Chondrocyte (in vitro differentiated cells): ENCODE results near the gene BUB1B. TPM values are rescaled to one million over a fixed set of nuclear protein-coding genes. Genes with fewer than 3 reads are reported as not detected.

Source experiments
- DNase-seq: peaks from one replicate; pipeline ENCODE4 v3.0.0; 2021; ENCODE audit warnings: mixed read lengths, low spot score
- H3K27ac Mint-ChIP-seq: one replicate; pipeline ENCODE4 v1.8.0; 2021; ENCODE audit warnings: mild to moderate bottlenecking, moderate library complexity, mixed read lengths; ENCODE audit not compliant: unreplicated experiment
- H3K27me3 Mint-ChIP-seq: 2 replicates; pipeline ENCODE4 v1.8.0; 2021; ENCODE audit warnings: low read depth, mixed read lengths
- H3K36me3 Mint-ChIP-seq: 2 replicates; pipeline ENCODE4 v1.8.0; 2021; ENCODE audit warnings: low read depth, mixed read lengths
- H3K4me1 Mint-ChIP-seq: 2 replicates; pipeline ENCODE4 v1.8.0; 2021; ENCODE audit warnings: low read depth, mild to moderate bottlenecking, mixed read lengths
- H3K4me3 Mint-ChIP-seq: one replicate; pipeline ENCODE4 v1.8.0; 2021; ENCODE audit warnings: mild to moderate bottlenecking, moderate library complexity, mixed read lengths; ENCODE audit not compliant: unreplicated experiment
- H3K9me3 Mint-ChIP-seq: 2 replicates; pipeline ENCODE4 v1.8.0; 2021; ENCODE audit warnings: low read depth, mixed read lengths
- CTCF ChIP-seq: fragments of 200-600 bp; sonication (generic); IDR thresholded peaks from 2 replicates; pipeline ENCODE4 v1.5.0; 2021; ENCODE audit warnings: antibody characterized with exemption, mild to moderate bottlenecking, moderate library complexity
- total RNA-seq: library from RNA; stranded (reverse); gene quantifications from 3 replicates; pipeline ENCODE4 v1.2.1, GENCODE V29; 2021

The BUB1B gene
- total RNA-seq, 1 donor from 2014 or later: 6.7 TPM

DNA sequence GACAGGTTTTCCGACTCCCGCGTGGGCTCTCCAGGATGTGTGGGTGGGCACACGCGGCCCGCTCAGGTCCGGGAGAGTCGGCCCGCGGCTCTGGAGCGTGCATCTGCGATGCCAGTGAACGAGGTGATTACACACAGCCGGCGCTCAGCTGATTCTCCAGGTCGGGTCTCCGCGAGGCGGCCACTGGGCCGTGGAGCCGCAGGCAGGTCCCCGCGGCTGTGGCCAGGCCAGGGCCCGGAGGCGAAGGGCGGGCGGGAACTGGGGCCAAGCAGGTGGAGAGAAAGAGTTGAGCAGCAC lies 91.2 kb downstream of the BUB1B start:
- peak; percentile 82 for DNase-seq
- Mint-ChIP-seq H3K4me1 (peaks cover 6% of the 10 kb centered on the region), H3K36me3 (no peaks in the 10 kb centered on the region), H3K27ac (no peak overlapping the region), H3K27me3 (peaks cover 7% of the 10 kb centered on the region), H3K4me3 (no peak overlapping the region), H3K9me3 (no peaks in the 10 kb centered on the region)
- TF ChIP-seq CTCF: no peak

DNA sequence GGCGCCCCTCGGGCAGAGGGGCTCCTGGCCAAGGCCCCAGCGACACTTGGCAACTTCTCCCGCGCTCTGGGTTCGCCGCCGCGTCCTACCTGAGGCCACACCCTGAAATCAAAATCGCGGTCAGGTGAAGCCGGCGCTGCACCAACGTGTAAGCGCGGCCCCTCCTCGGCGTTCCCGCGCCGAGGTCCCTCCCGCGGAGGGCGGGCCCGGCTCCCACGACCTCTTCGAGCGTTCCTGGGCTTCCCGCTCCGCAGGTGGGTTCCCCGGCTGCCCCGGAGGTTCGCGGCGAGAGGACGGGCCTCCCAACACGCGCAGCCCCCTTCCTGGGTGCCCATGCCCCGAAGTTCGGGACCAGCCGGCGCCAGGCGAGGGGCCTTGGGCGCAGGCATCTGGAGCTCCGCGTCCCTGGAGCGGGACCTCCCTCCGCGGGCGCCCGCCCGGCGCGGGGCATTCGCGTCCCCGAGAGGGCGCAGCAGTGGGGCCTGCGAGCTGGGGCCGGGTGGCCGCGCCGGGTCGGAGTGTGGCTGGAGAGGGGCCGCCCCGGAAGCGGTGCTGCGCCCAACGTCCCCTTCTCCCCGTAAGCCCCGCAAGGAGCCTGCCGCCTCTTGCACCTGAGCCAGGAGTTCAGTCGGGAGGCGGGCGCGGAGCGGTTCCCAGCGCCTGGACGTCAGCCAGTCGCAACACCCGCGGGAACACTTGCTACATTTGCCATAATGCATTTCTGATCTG lies 91.7 kb downstream of the BUB1B start:
- Mint-ChIP-seq H3K4me3 (peak overlapping the region; percentile 70), H3K4me1 (peaks cover 6% of the 10 kb centered on the region), H3K27ac (no peak overlapping the region), H3K36me3 (no peaks in the 10 kb centered on the region), H3K27me3 (peaks cover 7% of the 10 kb centered on the region), H3K9me3 (no peaks in the 10 kb centered on the region)
- peak; percentile 43 for TF ChIP-seq CTCF
- peak; percentile 76 for DNase-seq

- no peaks in the 10 kb centered on the region for H3K36me3 Mint-ChIP-seq
- H3K4me3 Mint-ChIP-seq: peak overlapping the region; percentile 70
- no peaks in the 10 kb centered on the region for H3K9me3 Mint-ChIP-seq
- peaks cover 7% of the 10 kb centered on the region for H3K27me3 Mint-ChIP-seq
- peaks cover 6% of the 10 kb centered on the region for H3K4me1 Mint-ChIP-seq
- no peak for TF ChIP-seq CTCF
- DNase-seq: peak; percentile 91
- H3K27ac Mint-ChIP-seq: no peak overlapping the region
These were observed 92.4 kb downstream of the BUB1B start for GRCh38 chr15:40253167-40253790.

DNA sequence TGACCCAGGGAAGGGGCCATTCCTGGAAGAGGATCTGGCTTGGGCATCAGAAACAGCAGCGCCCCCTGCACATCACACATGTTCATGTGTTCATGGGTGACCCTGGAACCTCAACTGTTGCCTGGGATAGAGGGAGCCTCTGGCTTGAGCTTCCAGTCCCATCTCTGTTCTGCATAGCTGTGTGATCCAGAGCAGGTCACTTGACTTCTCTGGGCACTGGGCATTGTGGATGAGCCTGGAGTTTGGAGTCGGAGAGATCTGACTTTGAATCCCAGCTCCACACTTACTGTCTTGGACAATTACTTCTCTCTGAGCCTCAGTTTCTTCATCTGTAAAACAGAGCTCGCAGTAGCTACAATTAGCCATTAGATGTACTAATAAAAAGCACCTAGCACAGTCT lies 93.6 kb downstream of the BUB1B start:
- peaks cover 7% of the 10 kb centered on the region for H3K27me3 Mint-ChIP-seq
- TF ChIP-seq CTCF: no peak
- no peak overlapping the region for H3K27ac Mint-ChIP-seq
- no peak overlapping the region for H3K4me3 Mint-ChIP-seq
- no peaks in the 10 kb centered on the region for H3K36me3 Mint-ChIP-seq
- no peak for DNase-seq
- peaks cover 6% of the 10 kb centered on the region for H3K4me1 Mint-ChIP-seq
- H3K9me3 Mint-ChIP-seq: no peaks in the 10 kb centered on the region

GRCh38 chr15:40255033-40255432 lies 94.2 kb downstream of the BUB1B start:
- no peak overlapping the region for H3K4me3 Mint-ChIP-seq
- no peaks in the 10 kb centered on the region for H3K36me3 Mint-ChIP-seq
- H3K4me1 Mint-ChIP-seq: peaks cover 9% of the 10 kb centered on the region
- H3K27me3 Mint-ChIP-seq: peaks cover 7% of the 10 kb centered on the region
- no peaks in the 10 kb centered on the region for H3K9me3 Mint-ChIP-seq
- DNase-seq: no peak
- no peak overlapping the region for H3K27ac Mint-ChIP-seq
- no peak for TF ChIP-seq CTCF
